ENCODE measurements around the gene CEP72.

GRCh38 chr5:663436-664342, 51.5 kb downstream of the CEP72 start:
- TF ChIP-seq EZH2 (IDR thresholded peaks at IDR 0.05; ENCODE audit: insufficient read depth, low read length) = no peak
- TF ChIP-seq CTCF (IDR thresholded peaks at IDR 0.05; ENCODE audit: insufficient read depth, low read depth, low read length) = no peak

Measured in astrocyte (in vitro differentiated cells and primary cell).